ENCODE results near the gene TNS1. TPM values are rescaled to one million over a fixed set of nuclear protein-coding genes. Genes with fewer than 3 reads are reported as not detected.

Gene TNS1
- total RNA-seq, 1 donor from 2014 or later: 1.6 TPM

DNA sequence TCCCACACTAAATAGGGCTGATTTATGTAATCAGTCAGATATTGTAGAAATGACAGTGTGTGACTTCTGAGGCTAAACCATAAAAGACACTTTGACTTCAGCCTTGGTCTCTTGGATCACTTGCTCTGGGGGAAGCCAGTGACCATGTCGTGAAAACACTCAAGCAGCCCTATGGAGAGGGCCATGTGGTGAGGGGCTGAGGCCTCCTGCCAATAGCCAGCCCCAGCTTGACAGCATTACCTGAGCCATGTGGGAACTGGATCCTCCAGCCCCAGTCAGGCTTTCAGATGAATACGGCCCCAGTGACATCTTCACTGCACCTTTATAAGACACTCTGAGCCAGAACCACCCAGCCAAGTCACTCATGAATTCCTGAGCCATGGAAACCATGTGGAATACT, 20.8 kb downstream of the TNS1 start:
- FAIRE-seq: no peak
- DNase-seq (ENCODE audit: low read depth): no peak
- Histone ChIP-seq H3K4me3 (ENCODE audit: low read depth, low read length) (no peak overlapping the region), H3K36me3 (ENCODE audit: control insufficient read depth, insufficient read depth, low read length) (no peaks in the 10 kb centered on the region), H3K27me3 (ENCODE audit: control insufficient read depth, insufficient read depth, low read length) (peaks cover under 1% of the 10 kb centered on the region)
- TF ChIP-seq, protein P1, sequence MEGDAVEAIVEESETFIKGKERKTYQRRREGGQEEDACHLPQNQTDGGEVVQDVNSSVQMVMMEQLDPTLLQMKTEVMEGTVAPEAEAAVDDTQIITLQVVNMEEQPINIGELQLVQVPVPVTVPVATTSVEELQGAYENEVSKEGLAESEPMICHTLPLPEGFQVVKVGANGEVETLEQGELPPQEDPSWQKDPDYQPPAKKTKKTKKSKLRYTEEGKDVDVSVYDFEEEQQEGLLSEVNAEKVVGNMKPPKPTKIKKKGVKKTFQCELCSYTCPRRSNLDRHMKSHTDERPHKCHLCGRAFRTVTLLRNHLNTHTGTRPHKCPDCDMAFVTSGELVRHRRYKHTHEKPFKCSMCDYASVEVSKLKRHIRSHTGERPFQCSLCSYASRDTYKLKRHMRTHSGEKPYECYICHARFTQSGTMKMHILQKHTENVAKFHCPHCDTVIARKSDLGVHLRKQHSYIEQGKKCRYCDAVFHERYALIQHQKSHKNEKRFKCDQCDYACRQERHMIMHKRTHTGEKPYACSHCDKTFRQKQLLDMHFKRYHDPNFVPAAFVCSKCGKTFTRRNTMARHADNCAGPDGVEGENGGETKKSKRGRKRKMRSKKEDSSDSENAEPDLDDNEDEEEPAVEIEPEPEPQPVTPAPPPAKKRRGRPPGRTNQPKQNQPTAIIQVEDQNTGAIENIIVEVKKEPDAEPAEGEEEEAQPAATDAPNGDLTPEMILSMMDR (IDR thresholded peaks at IDR 0.05; ENCODE audit: insufficient read depth, low read length, severe bottlenecking): no peak

- no peak for DNase-seq (ENCODE audit: low read depth)
- Histone ChIP-seq H3K36me3 (ENCODE audit: control insufficient read depth, insufficient read depth, low read length) (no peaks in the 10 kb centered on the region), H3K4me3 (ENCODE audit: low read depth, low read length) (no peak overlapping the region), H3K27me3 (ENCODE audit: control insufficient read depth, insufficient read depth, low read length) (peaks cover 1% of the 10 kb centered on the region)
- no peak for FAIRE-seq
- TF ChIP-seq, protein P1 (IDR thresholded peaks at IDR 0.05; ENCODE audit: insufficient read depth, low read length, severe bottlenecking): no peak
Measured at GRCh38 chr2:217981084-217981730, 21.6 kb downstream of the TNS1 start.

GRCh38 chr2:217980591-217980990, 22.2 kb downstream of the TNS1 start:
- Histone ChIP-seq H3K27me3 (ENCODE audit: control insufficient read depth, insufficient read depth, low read length) (peaks cover 2% of the 10 kb centered on the region), H3K4me3 (ENCODE audit: low read depth, low read length) (no peak overlapping the region), H3K36me3 (ENCODE audit: control insufficient read depth, insufficient read depth, low read length) (no peaks in the 10 kb centered on the region)
- no peak for FAIRE-seq
- DNase-seq (ENCODE audit: low read depth): no peak
- TF ChIP-seq, protein P1 (IDR thresholded peaks at IDR 0.05; ENCODE audit: insufficient read depth, low read length, severe bottlenecking): no peak

DNA sequence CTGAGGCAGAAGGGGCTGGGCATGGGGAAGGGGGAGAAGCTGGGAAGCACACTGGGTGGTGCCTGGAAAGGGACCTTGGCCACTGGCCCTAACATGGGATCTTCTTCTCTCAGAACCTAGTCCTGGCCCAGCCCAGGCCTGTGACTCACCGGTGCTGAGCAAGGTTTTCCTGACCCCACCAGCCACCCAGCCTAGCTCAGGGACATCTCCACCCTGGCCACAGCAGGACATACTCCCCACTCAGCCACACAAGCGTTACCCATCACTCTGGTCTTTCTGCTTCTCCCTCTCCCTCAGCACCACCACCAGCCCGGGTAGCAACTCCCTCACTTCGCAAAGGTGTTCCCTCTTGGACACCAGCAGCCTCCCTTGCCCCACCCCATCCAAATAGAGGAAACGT, 22.8 kb downstream of the TNS1 start:
- H3K36me3 ChIP-seq (ENCODE audit: control insufficient read depth, insufficient read depth, low read length): no peaks in the 10 kb centered on the region
- no peak for FAIRE-seq
- H3K4me3 ChIP-seq (ENCODE audit: low read depth, low read length): no peak overlapping the region
- peaks cover 4% of the 10 kb centered on the region for H3K27me3 ChIP-seq (ENCODE audit: control insufficient read depth, insufficient read depth, low read length)
- DNase-seq (ENCODE audit: low read depth): no peak
- TF ChIP-seq, protein P1 (IDR thresholded peaks at IDR 0.05; ENCODE audit: insufficient read depth, low read length, severe bottlenecking): no peak

- peak overlapping the region; percentile 31 for H3K4me3 ChIP-seq (ENCODE audit: low read depth, low read length)
Measured at GRCh38 chr2:217979151-217979811, 23.5 kb downstream of the TNS1 start.

More at GRCh38 chr2:217979151-217979811, 23.5 kb downstream of the TNS1 start:
- DNase-seq (ENCODE audit: low read depth) (no peak), FAIRE-seq (peak; percentile 60)
- peaks cover 4% of the 10 kb centered on the region for H3K27me3 ChIP-seq (ENCODE audit: control insufficient read depth, insufficient read depth, low read length)
- TF ChIP-seq, protein P1 (IDR thresholded peaks at IDR 0.05; ENCODE audit: insufficient read depth, low read length, severe bottlenecking): no peak
- no peaks in the 10 kb centered on the region for H3K36me3 ChIP-seq (ENCODE audit: control insufficient read depth, insufficient read depth, low read length)
